Ishikawa (cell line): ENCODE results near the gene IL2RA.

Experiments
- EP300 ChIP-seq: IDR thresholded peaks from 2 replicates; pipeline ENCODE4 v1.6.1; 2012; ENCODE audit warnings: borderline replicate concordance
- NFIC ChIP-seq: IDR thresholded peaks from 2 replicates; pipeline ENCODE4 v1.6.1; 2012
- TEAD4 ChIP-seq: IDR thresholded peaks from 2 replicates; pipeline ENCODE4 v1.6.1; 2012
- TF ChIP-seq, protein P1 (sequence below): IDR thresholded peaks from 2 replicates; pipeline ENCODE4 v1.6.1; 2012

DNA sequence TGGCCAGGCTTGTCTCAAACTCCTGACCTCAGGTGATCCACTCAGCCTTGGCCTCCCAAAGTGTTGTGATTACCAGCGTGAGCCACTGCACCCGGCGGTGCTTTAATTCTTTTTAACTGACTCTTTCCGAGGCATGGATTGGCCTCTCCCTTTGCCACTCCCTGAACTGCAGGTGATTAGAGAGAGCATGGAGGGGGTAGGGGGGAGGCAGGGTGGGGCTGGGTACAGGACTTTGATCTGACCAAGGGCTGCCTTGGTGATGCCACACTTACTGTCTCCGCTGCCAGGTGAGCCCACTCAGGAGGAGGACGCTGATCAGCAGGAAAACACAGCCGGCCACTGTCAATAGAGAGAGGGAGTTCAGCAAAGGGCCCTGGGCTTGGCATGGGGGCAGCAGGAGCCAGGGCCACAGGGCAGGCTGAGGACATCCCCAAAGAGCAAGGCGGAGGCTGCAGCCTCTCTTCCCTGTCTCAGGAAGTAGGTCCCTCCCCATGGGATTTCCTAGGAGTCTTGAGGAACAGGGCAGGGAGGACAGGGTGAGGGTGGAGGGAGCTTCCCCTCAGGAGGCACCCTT is 44.3 kb downstream of the IL2RA start:
- no peak for TF ChIP-seq TEAD4
- TF ChIP-seq NFIC, result no peak
- TF ChIP-seq EP300, result no peak
- TF ChIP-seq, protein P1, sequence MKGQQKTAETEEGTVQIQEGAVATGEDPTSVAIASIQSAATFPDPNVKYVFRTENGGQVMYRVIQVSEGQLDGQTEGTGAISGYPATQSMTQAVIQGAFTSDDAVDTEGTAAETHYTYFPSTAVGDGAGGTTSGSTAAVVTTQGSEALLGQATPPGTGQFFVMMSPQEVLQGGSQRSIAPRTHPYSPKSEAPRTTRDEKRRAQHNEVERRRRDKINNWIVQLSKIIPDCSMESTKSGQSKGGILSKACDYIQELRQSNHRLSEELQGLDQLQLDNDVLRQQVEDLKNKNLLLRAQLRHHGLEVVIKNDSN, result no peak
